Astrocyte (in vitro differentiated cells and primary cell): Measurements from ENCODE around the gene TTLL8.

ENCODE experiments used
- EZH2 ChIP-seq: IDR thresholded peaks from 2 replicates; pipeline ENCODE4 v1.6.1; 2012; ENCODE audit warnings: mild to moderate bottlenecking, low read length, inconsistent platforms; ENCODE audit not compliant: insufficient read depth
- TF ChIP-seq, protein P1 (sequence below): IDR thresholded peaks from 2 replicates; pipeline ENCODE4 v1.5.1; 2011; ENCODE audit warnings: low read depth, mild to moderate bottlenecking, inconsistent platforms, low read length, moderate library complexity; ENCODE audit not compliant: insufficient read depth

GRCh38 chr22:49997251-49997599 is 60.9 kb downstream of the TTLL8 start:
- TF ChIP-seq EZH2: no peak
- TF ChIP-seq, protein P1, sequence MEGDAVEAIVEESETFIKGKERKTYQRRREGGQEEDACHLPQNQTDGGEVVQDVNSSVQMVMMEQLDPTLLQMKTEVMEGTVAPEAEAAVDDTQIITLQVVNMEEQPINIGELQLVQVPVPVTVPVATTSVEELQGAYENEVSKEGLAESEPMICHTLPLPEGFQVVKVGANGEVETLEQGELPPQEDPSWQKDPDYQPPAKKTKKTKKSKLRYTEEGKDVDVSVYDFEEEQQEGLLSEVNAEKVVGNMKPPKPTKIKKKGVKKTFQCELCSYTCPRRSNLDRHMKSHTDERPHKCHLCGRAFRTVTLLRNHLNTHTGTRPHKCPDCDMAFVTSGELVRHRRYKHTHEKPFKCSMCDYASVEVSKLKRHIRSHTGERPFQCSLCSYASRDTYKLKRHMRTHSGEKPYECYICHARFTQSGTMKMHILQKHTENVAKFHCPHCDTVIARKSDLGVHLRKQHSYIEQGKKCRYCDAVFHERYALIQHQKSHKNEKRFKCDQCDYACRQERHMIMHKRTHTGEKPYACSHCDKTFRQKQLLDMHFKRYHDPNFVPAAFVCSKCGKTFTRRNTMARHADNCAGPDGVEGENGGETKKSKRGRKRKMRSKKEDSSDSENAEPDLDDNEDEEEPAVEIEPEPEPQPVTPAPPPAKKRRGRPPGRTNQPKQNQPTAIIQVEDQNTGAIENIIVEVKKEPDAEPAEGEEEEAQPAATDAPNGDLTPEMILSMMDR: no peak
